GM12872 (cell line): ENCODE data around the gene ANKDD1B.

Source experiments
- CTCF ChIP-seq: IDR thresholded peaks from 3 replicates; pipeline ENCODE4 v1.5.1; 2011; ENCODE audit warnings: low read depth, mild to moderate bottlenecking, low read length, moderate library complexity; ENCODE audit not compliant: insufficient read depth

ANKDD1B gene

GRCh38 chr5:75656311-75657003, 45.2 kb downstream of the ANKDD1B start:
- TF ChIP-seq CTCF = no peak

GRCh38 chr5:75659791-75660450, 48.7 kb downstream of the ANKDD1B start:
- TF ChIP-seq CTCF = no peak

GRCh38 chr5:75660678-75661465, 49.6 kb downstream of the ANKDD1B start:
- no peak for TF ChIP-seq CTCF

GRCh38 chr5:75662061-75662460, 50.8 kb downstream of the ANKDD1B start:
- no peak for TF ChIP-seq CTCF

GRCh38 chr5:75663579-75664284, 52.5 kb downstream of the ANKDD1B start:
- no peak for TF ChIP-seq CTCF

- no peak for TF ChIP-seq CTCF
Observed at GRCh38 chr5:75664979-75665378, 53.7 kb downstream of the ANKDD1B start.

- no peak for TF ChIP-seq CTCF
Observed at GRCh38 chr5:75666801-75667200, 55.5 kb downstream of the ANKDD1B start.
